DOHH2 (cell line): ENCODE data around the gene EBP.
"Not testable (repeated sequence)": the region's sequence is repeated elsewhere in the genome, so short reads cannot be mapped to it uniquely, and the experiment has no call there.

Experiments used
- H3F3A ChIP-seq: fragments of 200-600 bp; sonication (generic), shearing (Covaris generic); 2 replicates; pipeline ENCODE4 v1.6.0; 2016; ENCODE audit warnings: antibody characterized with exemption, mild to moderate bottlenecking; ENCODE audit not compliant: control insufficient read depth, insufficient read depth
- H3K27ac ChIP-seq: fragments of 200-600 bp; sonication (generic); 2 replicates; pipeline ENCODE4 v1.5.1; 2014; ENCODE audit warnings: low read depth, mild to moderate bottlenecking, low read length, moderate library complexity
- H3K27me3 ChIP-seq: fragments of 200-600 bp; sonication (generic); 2 replicates; pipeline ENCODE4 v1.6.1; 2014; ENCODE audit warnings: mild to moderate bottlenecking, low read length, mixed read lengths; ENCODE audit not compliant: control insufficient read depth
- H3K36me3 ChIP-seq: fragments of 200-600 bp; sonication (generic); 2 replicates; pipeline ENCODE4 v1.6.1; 2014; ENCODE audit warnings: mild to moderate bottlenecking, low read length, moderate library complexity, mixed read lengths; ENCODE audit not compliant: control insufficient read depth
- H3K4me1 ChIP-seq: fragments of 200-600 bp; sonication (generic); 2 replicates; pipeline ENCODE4 v1.6.1; 2014; ENCODE audit warnings: mild to moderate bottlenecking, low read length, mixed read lengths; ENCODE audit not compliant: control insufficient read depth
- H3K4me2 ChIP-seq: fragments of 200-600 bp; sonication (generic); 2 replicates; pipeline ENCODE4 v1.6.0; 2014; ENCODE audit warnings: mild to moderate bottlenecking, low read length, moderate library complexity
- H3K4me3 ChIP-seq: fragments of 200-600 bp; sonication (generic); 2 replicates; pipeline ENCODE4 v1.5.1; 2014; ENCODE audit warnings: mild to moderate bottlenecking, low read length, mixed read lengths
- H3K79me2 ChIP-seq: fragments of 200-600 bp; sonication (generic); 2 replicates; pipeline ENCODE4 v1.6.1; 2014; ENCODE audit warnings: mild to moderate bottlenecking, low read length, mixed read lengths; ENCODE audit not compliant: control insufficient read depth
- H3K9me2 ChIP-seq: fragments of 200-600 bp; sonication (generic); replicated peaks from 2 replicates; pipeline ENCODE4 v1.6.1; 2014; ENCODE audit warnings: mild to moderate bottlenecking, low read length, mixed read lengths; ENCODE audit not compliant: control insufficient read depth
- H3K9me3 ChIP-seq: fragments of 200-600 bp; sonication (generic); 2 replicates; pipeline ENCODE4 v1.6.1; 2014; ENCODE audit warnings: antibody characterized with exemption, low read length, mixed read lengths; ENCODE audit not compliant: control insufficient read depth, insufficient read depth
- H4K20me1 ChIP-seq: fragments of 200-600 bp; sonication (generic); 2 replicates; pipeline ENCODE4 v1.6.0; 2014; ENCODE audit warnings: low read depth, mild to moderate bottlenecking, antibody characterized with exemption, low read length, moderate library complexity; ENCODE audit not compliant: control insufficient read depth, insufficient read depth
- EZH2phosphoT487 ChIP-seq: fragments of 200-600 bp; sonication (generic); IDR thresholded peaks from 2 replicates; pipeline ENCODE4 v1.6.1; 2017; ENCODE audit warnings: borderline replicate concordance, mild to moderate bottlenecking, antibody characterized with exemption, low read length, moderate library complexity, mixed read lengths
- TF ChIP-seq, protein P1 (sequence below): fragments of 200-600 bp; sonication (generic); IDR thresholded peaks from one replicate; pipeline ENCODE4 v1.5.1; 2014; ENCODE audit warnings: antibody characterized with exemption, mild to moderate bottlenecking, low read depth, low read length; ENCODE audit not compliant: poor library complexity, severe bottlenecking

Gene EBP

DNA sequence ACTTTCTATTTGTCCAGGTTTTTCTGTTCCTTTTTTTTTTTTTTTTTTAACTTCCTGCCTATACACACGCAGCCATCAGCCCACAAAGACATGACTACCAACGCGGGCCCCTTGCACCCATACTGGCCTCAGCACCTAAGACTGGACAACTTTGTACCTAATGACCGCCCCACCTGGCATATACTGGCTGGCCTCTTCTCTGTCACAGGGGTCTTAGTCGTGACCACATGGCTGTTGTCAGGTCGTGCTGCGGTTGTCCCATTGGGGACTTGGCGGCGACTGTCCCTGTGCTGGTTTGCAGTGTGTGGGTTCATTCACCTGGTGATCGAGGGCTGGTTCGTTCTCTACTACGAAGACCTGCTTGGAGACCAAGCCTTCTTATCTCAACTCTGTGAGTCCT is 2.1 kb downstream of the EBP start:
- Histone ChIP-seq H3K4me2 (peak overlapping the region; percentile 79), H3K4me3 (peak overlapping the region; percentile 92)

DNA sequence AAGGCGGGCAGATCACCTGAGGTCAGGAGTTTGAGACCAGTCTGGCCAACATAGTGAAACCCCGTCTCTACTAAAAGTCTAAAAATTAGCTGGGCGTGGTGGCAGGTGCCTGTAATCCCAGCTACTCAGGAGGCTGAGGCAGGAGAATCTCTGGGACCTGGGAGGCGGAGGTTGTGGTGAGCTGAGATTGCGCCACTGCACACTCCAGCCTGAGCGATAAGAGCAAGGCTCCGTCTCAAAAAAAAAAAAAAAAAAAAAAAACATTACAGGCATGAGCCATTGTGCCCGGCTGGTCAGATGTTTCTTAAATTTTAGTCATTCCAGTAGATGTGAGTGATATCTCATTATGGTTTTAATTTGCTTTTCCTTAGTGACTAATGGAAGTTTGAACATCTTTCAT is 4.2 kb downstream of the EBP start:
- H3K4me3 ChIP-seq, H4K20me1 ChIP-seq, H3K27me3 ChIP-seq, H3K9me2 ChIP-seq, H3K9me3 ChIP-seq, H3K4me2 ChIP-seq, H3F3A ChIP-seq, H3K27ac ChIP-seq: not testable (repeated sequence)
- Histone ChIP-seq H3K79me2 (peaks cover 33% of the 10 kb centered on the region), H3K4me1 (peaks cover 16% of the 10 kb centered on the region), H3K36me3 (peaks cover 53% of the 10 kb centered on the region)

More for the DNA sequence above, 2.1 kb downstream of the EBP start:
- Histone ChIP-seq H4K20me1 (no peaks in the 10 kb centered on the region), H3K4me1 (peaks cover 38% of the 10 kb centered on the region), H3K36me3 (peaks cover 51% of the 10 kb centered on the region), H3K79me2 (peaks cover 33% of the 10 kb centered on the region), H3K9me2 (no peaks in the 10 kb centered on the region), H3K27me3 (no peaks in the 10 kb centered on the region), H3K9me3 (no peaks in the 10 kb centered on the region), H3K27ac (no peak overlapping the region), H3F3A (no peaks in the 10 kb centered on the region; the same call in 1 of the 2 replicates)
- TF ChIP-seq, protein P1, sequence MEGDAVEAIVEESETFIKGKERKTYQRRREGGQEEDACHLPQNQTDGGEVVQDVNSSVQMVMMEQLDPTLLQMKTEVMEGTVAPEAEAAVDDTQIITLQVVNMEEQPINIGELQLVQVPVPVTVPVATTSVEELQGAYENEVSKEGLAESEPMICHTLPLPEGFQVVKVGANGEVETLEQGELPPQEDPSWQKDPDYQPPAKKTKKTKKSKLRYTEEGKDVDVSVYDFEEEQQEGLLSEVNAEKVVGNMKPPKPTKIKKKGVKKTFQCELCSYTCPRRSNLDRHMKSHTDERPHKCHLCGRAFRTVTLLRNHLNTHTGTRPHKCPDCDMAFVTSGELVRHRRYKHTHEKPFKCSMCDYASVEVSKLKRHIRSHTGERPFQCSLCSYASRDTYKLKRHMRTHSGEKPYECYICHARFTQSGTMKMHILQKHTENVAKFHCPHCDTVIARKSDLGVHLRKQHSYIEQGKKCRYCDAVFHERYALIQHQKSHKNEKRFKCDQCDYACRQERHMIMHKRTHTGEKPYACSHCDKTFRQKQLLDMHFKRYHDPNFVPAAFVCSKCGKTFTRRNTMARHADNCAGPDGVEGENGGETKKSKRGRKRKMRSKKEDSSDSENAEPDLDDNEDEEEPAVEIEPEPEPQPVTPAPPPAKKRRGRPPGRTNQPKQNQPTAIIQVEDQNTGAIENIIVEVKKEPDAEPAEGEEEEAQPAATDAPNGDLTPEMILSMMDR, result no peak
- no peak for TF ChIP-seq EZH2phosphoT487

DNA sequence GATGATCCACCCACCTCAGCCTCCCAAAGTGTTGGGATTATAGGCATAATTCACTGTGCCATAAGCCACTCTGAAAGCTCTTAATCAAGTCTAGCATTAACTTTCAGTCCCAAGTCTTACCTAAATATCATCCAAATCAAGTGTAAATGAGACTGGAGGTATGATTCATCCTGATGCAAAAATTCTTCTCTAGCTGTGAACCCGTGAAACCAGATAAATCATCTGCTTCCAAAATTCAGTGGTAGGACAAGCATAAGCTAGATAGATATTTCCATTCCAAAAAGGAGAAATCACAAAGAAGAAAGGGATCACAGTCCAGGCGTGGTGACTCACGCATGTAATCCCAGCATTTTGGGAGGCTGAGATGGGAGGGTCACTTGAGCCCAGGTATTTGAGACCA is 9.1 kb downstream of the EBP start:
- H3F3A ChIP-seq, result no peaks in the 10 kb centered on the region
- H3K79me2 ChIP-seq, result no peaks in the 10 kb centered on the region
- H3K9me3 ChIP-seq, result no peaks in the 10 kb centered on the region
- H3K4me1 ChIP-seq, result no peaks in the 10 kb centered on the region
- H4K20me1 ChIP-seq, result no peaks in the 10 kb centered on the region
- H3K27me3 ChIP-seq, result no peaks in the 10 kb centered on the region
- H3K4me3 ChIP-seq, result no peak overlapping the region
- H3K4me2 ChIP-seq, result no peak overlapping the region
- H3K27ac ChIP-seq, result no peak overlapping the region
- peaks cover 30% of the 10 kb centered on the region for H3K36me3 ChIP-seq
- no peaks in the 10 kb centered on the region for H3K9me2 ChIP-seq
- TF ChIP-seq EZH2phosphoT487, result no peak
- TF ChIP-seq, protein P1, result no peak

DNA sequence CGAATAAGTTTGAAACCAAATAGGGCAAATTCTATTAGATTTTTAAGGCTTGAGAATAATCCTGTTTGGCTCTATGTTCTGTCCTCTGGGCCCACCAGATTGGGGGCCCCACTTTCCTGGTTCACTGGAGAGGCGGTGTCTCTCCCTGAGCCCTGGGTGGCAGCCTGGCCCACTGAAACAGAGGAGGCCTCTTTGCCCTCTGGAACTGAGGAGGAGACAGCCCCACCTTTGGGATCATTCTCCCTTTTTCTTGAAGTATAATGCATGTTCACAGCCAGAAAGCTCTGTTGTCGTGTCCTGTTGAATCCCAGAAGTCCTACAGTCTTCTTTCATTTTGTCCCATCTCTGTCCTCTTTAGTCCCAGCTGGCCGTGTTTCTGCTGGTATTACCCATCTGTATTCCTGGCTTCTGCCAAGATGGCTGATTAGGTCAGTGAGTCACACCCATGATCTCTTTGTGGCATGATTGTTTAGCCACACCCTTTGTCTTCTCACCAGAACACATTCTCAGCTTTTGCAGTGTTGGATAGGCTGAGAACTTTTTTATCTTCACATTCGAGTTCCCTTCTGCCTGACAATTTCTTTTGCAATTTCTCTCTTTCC is 9.9 kb downstream of the EBP start:
- Histone ChIP-seq H3K4me3 (no peak overlapping the region), H3K9me2 (no peaks in the 10 kb centered on the region), H4K20me1 (no peaks in the 10 kb centered on the region), H3K79me2 (no peaks in the 10 kb centered on the region), H3K4me1 (no peaks in the 10 kb centered on the region), H3K27ac (no peak overlapping the region), H3K36me3 (peaks cover 25% of the 10 kb centered on the region), H3F3A (no peaks in the 10 kb centered on the region), H3K9me3 (no peaks in the 10 kb centered on the region), H3K4me2 (no peak overlapping the region), H3K27me3 (no peaks in the 10 kb centered on the region)
- TF ChIP-seq EZH2phosphoT487, result no peak
